GM19467 (cell line): Measurements from ENCODE around the gene ZBTB7C.

Experiments used
- ATAC-seq: cut with Tn5 transposase; IDR thresholded peaks from one replicate; pipeline ENCODE4 v1.9.1; 2021; ENCODE audit warnings: mild to moderate bottlenecking, moderate library complexity; ENCODE audit not compliant: unreplicated experiment

Gene ZBTB7C

GRCh38 chr18:48105317-48105716 is 303.9 kb downstream of the ZBTB7C start:
- no peak for ATAC-seq

GRCh38 chr18:48104705-48105104 is 304.5 kb downstream of the ZBTB7C start:
- no peak for ATAC-seq

- ATAC-seq: no peak
These were observed 308.5 kb downstream of the ZBTB7C start for GRCh38 chr18:48100651-48101165.

- ATAC-seq: no peak
These were observed 309.0 kb downstream of the ZBTB7C start for GRCh38 chr18:48100165-48100575.

GRCh38 chr18:48099481-48100164 is 309.6 kb downstream of the ZBTB7C start:
- ATAC-seq: no peak

- ATAC-seq: no peak
These were observed 310.6 kb downstream of the ZBTB7C start for GRCh38 chr18:48098538-48098937.

GRCh38 chr18:48098007-48098406 is 311.2 kb downstream of the ZBTB7C start:
- no peak for ATAC-seq

- no peak for ATAC-seq
These were observed 313.5 kb downstream of the ZBTB7C start for GRCh38 chr18:48095726-48096125.

- ATAC-seq: no peak
These were observed 316.1 kb downstream of the ZBTB7C start for GRCh38 chr18:48093104-48093503.

GRCh38 chr18:48091869-48092497 is 317.2 kb downstream of the ZBTB7C start:
- no peak for ATAC-seq

GRCh38 chr18:48090702-48091101 is 318.5 kb downstream of the ZBTB7C start:
- no peak for ATAC-seq

GRCh38 chr18:48090021-48090420 is 319.2 kb downstream of the ZBTB7C start:
- ATAC-seq: no peak

- no peak for ATAC-seq
These were observed 323.2 kb downstream of the ZBTB7C start for GRCh38 chr18:48085781-48086487.

GRCh38 chr18:48084858-48085257 is 324.3 kb downstream of the ZBTB7C start:
- ATAC-seq: no peak

- ATAC-seq: no peak
These were observed 325.0 kb downstream of the ZBTB7C start for GRCh38 chr18:48084041-48084757.

- no peak for ATAC-seq
These were observed 328.6 kb downstream of the ZBTB7C start for GRCh38 chr18:48080546-48080945.

GRCh38 chr18:48079885-48080284 is 329.3 kb downstream of the ZBTB7C start:
- no peak for ATAC-seq

- no peak for ATAC-seq
These were observed 330.7 kb downstream of the ZBTB7C start for GRCh38 chr18:48078448-48078847.

GRCh38 chr18:48077291-48077690 is 331.9 kb downstream of the ZBTB7C start:
- ATAC-seq: no peak

GRCh38 chr18:48076461-48076860 is 332.7 kb downstream of the ZBTB7C start:
- no peak for ATAC-seq

- no peak for ATAC-seq
These were observed 333.5 kb downstream of the ZBTB7C start for GRCh38 chr18:48075707-48076093.
